ENCODE measurements around the gene SEPTIN10. TPM values are rescaled to one million over a fixed set of nuclear protein-coding genes. Genes with fewer than 3 reads are reported as not detected.
"Not testable (repeated sequence)": the region's sequence is repeated elsewhere in the genome, so short reads cannot be mapped to it uniquely, and the experiment has no call there.

The SEPTIN10 gene
- total RNA-seq, 1 donor from 2014 or later = 90.8 TPM

- no peaks in the 10 kb centered on the region for H3K9me3 Mint-ChIP-seq (ENCODE audit: unreplicated experiment)
- Histone ChIP-seq H3K79me2 (ENCODE audit: insufficient read depth, low read length) (no peaks in the 10 kb centered on the region), H3K27me3 (ENCODE audit: insufficient read depth, low read length) (no peaks in the 10 kb centered on the region), H3K9ac (ENCODE audit: low read length) (no peak overlapping the region), H3K36me3 (ENCODE audit: insufficient read depth, low read length) (no peaks in the 10 kb centered on the region), H3K9me3 (ENCODE audit: insufficient read depth, low read depth, low read length) (no peaks in the 10 kb centered on the region), H3K27ac (ENCODE audit: low read depth, low read length) (no peak overlapping the region), H3K4me3 (ENCODE audit: insufficient read depth, low read depth, low read length) (no peak overlapping the region), H3K4me2 (ENCODE audit: low read length) (no peak overlapping the region), H3K4me1 (ENCODE audit: insufficient read depth, low read length) (peaks cover 7% of the 10 kb centered on the region), H4K20me1 (ENCODE audit: insufficient read depth, low read length) (no peaks in the 10 kb centered on the region), H2AFZ (ENCODE audit: low read depth, low read length) (no peak overlapping the region)
- peaks cover 22% of the 10 kb centered on the region for H3K4me1 Mint-ChIP-seq (ENCODE audit: low read depth, unreplicated experiment)
- H3K27ac Mint-ChIP-seq (ENCODE audit: unreplicated experiment) = peak overlapping the region; percentile 85
- TF ChIP-seq, protein P1, sequence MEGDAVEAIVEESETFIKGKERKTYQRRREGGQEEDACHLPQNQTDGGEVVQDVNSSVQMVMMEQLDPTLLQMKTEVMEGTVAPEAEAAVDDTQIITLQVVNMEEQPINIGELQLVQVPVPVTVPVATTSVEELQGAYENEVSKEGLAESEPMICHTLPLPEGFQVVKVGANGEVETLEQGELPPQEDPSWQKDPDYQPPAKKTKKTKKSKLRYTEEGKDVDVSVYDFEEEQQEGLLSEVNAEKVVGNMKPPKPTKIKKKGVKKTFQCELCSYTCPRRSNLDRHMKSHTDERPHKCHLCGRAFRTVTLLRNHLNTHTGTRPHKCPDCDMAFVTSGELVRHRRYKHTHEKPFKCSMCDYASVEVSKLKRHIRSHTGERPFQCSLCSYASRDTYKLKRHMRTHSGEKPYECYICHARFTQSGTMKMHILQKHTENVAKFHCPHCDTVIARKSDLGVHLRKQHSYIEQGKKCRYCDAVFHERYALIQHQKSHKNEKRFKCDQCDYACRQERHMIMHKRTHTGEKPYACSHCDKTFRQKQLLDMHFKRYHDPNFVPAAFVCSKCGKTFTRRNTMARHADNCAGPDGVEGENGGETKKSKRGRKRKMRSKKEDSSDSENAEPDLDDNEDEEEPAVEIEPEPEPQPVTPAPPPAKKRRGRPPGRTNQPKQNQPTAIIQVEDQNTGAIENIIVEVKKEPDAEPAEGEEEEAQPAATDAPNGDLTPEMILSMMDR (IDR thresholded peaks at IDR 0.05; ENCODE audit: insufficient read depth, low read depth, low read length) = no peak
- no peak for TF ChIP-seq EZH2 (IDR thresholded peaks at IDR 0.05; ENCODE audit: insufficient read depth, low read length)
- no peaks in the 10 kb centered on the region for H3K27me3 Mint-ChIP-seq (ENCODE audit: low read depth, unreplicated experiment)
- DNase-seq (ENCODE audit: low read depth) = no peak
- H3K36me3 Mint-ChIP-seq (ENCODE audit: low read depth, unreplicated experiment) = no peaks in the 10 kb centered on the region
- no peak for FAIRE-seq
- H3K4me3 Mint-ChIP-seq (ENCODE audit: unreplicated experiment) = no peak overlapping the region
Measured at GRCh38 chr2:109645412-109646184, 31.8 kb upstream of the SEPTIN10 start.

DNA sequence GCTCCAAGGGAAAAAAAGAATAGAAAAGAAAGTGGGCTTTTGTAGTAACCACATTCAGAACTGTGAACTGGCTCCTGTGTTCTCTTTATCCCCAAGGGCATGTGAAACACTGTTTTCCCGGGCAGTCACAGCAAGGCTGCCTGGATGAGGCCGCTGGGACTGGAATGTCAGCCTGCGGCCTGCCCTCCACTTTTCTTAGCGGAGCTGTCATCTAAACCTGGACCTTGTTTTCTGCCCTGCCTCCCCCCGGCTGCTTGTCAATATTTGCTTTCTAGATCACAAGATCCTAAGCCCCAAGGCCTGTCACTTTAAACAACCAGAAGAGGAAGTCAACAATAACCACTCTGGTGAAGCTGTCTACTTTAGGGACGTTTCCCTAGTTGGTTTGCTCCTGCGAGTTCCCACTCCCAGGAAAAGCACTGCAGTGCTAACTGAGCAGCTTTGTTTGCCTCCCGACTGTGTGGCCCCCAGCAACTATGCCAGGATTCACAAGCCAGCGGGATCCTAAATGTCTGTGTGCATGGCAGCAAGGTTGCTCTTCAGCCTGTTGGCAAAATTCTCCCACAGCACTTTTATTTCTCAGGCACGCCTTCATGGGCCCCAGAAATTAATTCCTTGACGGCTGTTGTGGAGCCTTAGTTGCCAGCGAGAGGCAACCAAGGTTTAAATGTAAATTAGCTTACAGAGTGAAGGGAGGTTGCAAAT lies 31.0 kb upstream of the SEPTIN10 start:
- H3K9me3 ChIP-seq (ENCODE audit: insufficient read depth, low read depth, low read length) = no peaks in the 10 kb centered on the region
- Mint-ChIP-seq H3K27me3 (ENCODE audit: low read depth, unreplicated experiment) (no peaks in the 10 kb centered on the region), H3K9me3 (ENCODE audit: unreplicated experiment) (no peaks in the 10 kb centered on the region), H3K27ac (ENCODE audit: unreplicated experiment) (peak overlapping the region; percentile 85), H3K36me3 (ENCODE audit: low read depth, unreplicated experiment) (no peaks in the 10 kb centered on the region), H3K4me1 (ENCODE audit: low read depth, unreplicated experiment) (peaks cover 22% of the 10 kb centered on the region), H3K4me3 (ENCODE audit: unreplicated experiment) (no peak overlapping the region)
- TF ChIP-seq, protein P1 (IDR thresholded peaks at IDR 0.05; ENCODE audit: insufficient read depth, low read depth, low read length) = no peak
- no peak for TF ChIP-seq EZH2 (IDR thresholded peaks at IDR 0.05; ENCODE audit: insufficient read depth, low read length)
- peak overlapping the region; percentile 51 for H3K4me2 ChIP-seq (ENCODE audit: low read length)
- DNase-seq (ENCODE audit: low read depth) = no peak
- peaks cover 7% of the 10 kb centered on the region for H3K4me1 ChIP-seq (ENCODE audit: insufficient read depth, low read length)
- H3K79me2 ChIP-seq (ENCODE audit: insufficient read depth, low read length) = no peaks in the 10 kb centered on the region
- no peak for FAIRE-seq
- H3K9ac ChIP-seq (ENCODE audit: low read length) = no peak overlapping the region
- H4K20me1 ChIP-seq (ENCODE audit: insufficient read depth, low read length) = no peaks in the 10 kb centered on the region
- H3K4me3 ChIP-seq (ENCODE audit: insufficient read depth, low read depth, low read length) = no peak overlapping the region
- H3K36me3 ChIP-seq (ENCODE audit: insufficient read depth, low read length) = no peaks in the 10 kb centered on the region
- H2AFZ ChIP-seq (ENCODE audit: low read depth, low read length) = peak overlapping the region; percentile 59
- no peak overlapping the region for H3K27ac ChIP-seq (ENCODE audit: low read depth, low read length)
- H3K27me3 ChIP-seq (ENCODE audit: insufficient read depth, low read length) = no peaks in the 10 kb centered on the region

DNA sequence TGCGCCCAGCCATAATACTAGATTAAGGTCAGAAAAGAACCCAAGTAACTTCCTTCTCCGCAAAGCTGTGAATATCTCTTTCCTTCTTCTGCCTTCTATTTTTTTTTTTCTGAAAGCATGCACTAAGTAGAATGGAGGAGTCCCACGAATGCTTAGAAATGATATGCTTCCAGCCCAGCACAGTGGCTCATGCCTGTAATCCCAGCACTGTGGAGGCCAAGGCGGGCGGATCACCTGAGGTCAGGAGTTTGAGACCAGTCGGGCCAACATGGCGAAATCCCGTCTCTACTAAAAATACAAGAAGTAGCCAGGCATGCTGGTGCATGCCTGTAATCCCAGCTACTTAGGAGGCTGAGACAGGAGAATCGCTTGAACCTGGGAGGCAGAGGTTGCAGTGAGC lies 26.2 kb upstream of the SEPTIN10 start:
- H3K79me2 ChIP-seq (ENCODE audit: insufficient read depth, low read length); H2AFZ ChIP-seq (ENCODE audit: low read depth, low read length); H3K27me3 ChIP-seq (ENCODE audit: insufficient read depth, low read length); H4K20me1 ChIP-seq (ENCODE audit: insufficient read depth, low read length); H3K9me3 ChIP-seq (ENCODE audit: insufficient read depth, low read depth, low read length); H3K27me3 Mint-ChIP-seq (ENCODE audit: low read depth, unreplicated experiment); H3K27ac ChIP-seq (ENCODE audit: low read depth, low read length); H3K4me1 ChIP-seq (ENCODE audit: insufficient read depth, low read length); H3K4me2 ChIP-seq (ENCODE audit: low read length); H3K9me3 Mint-ChIP-seq (ENCODE audit: unreplicated experiment); H3K4me3 ChIP-seq (ENCODE audit: insufficient read depth, low read depth, low read length); FAIRE-seq; H3K4me1 Mint-ChIP-seq (ENCODE audit: low read depth, unreplicated experiment); H3K4me3 Mint-ChIP-seq (ENCODE audit: unreplicated experiment); H3K9ac ChIP-seq (ENCODE audit: low read length); DNase-seq (ENCODE audit: low read depth); H3K36me3 Mint-ChIP-seq (ENCODE audit: low read depth, unreplicated experiment); H3K36me3 ChIP-seq (ENCODE audit: insufficient read depth, low read length); H3K27ac Mint-ChIP-seq (ENCODE audit: unreplicated experiment): not testable (repeated sequence)

All from astrocyte (in vitro differentiated cells and primary cell).